Fibroblast of lung (primary cell): ENCODE data around the gene TMEM117. TPM values are rescaled to one million over a fixed set of nuclear protein-coding genes. Genes with fewer than 3 reads are reported as not detected.

Source experiments
- DNase-seq, 2 donors: peaks; one replicate each; pipeline versions ENCODE4 v3.0.0 to v3.0.0-alpha.2; 2010; ENCODE audit warnings: low read depth in 2 of 2
- H2AFZ ChIP-seq: 2 replicates; pipeline ENCODE4 v1.5.1; 2012; ENCODE audit warnings: low read length, control low read depth, inconsistent platforms
- H3K27ac ChIP-seq: 2 replicates; pipeline ENCODE4 v1.5.1; 2011; ENCODE audit warnings: low read length, control low read depth; ENCODE audit not compliant: insufficient read depth
- H3K27me3 ChIP-seq: 2 replicates; pipeline ENCODE4 v1.5.1; 2011; ENCODE audit warnings: mild to moderate bottlenecking, low read length; ENCODE audit not compliant: control insufficient read depth, insufficient read depth
- H3K36me3 ChIP-seq: 2 replicates; pipeline ENCODE4 v1.5.1; 2011; ENCODE audit warnings: low read length; ENCODE audit not compliant: control insufficient read depth, insufficient read depth
- H3K4me1 ChIP-seq: 2 replicates; pipeline ENCODE4 v1.5.1; 2011; ENCODE audit warnings: low read length; ENCODE audit not compliant: control insufficient read depth, insufficient read depth; ENCODE audit errors: extremely low read depth
- H3K4me2 ChIP-seq: 2 replicates; pipeline ENCODE4 v1.5.1; 2011; ENCODE audit warnings: low read length, control low read depth; ENCODE audit not compliant: insufficient read depth; ENCODE audit errors: extremely low read depth
- H3K4me3 ChIP-seq, 4 experiments: fragments of 200-600 bp in 1 of 4; sonication (generic) in 1 of 4; replicated peaks in 1 of 4; 2 replicates each; pipeline ENCODE4 v1.5.1; 2011 to 2016; ENCODE audit warnings: low read length in 4 of 4, low read depth in 3 of 4, mild to moderate bottlenecking in 3 of 4, control low read depth in 2 of 4, inconsistent platforms in 1 of 4, mixed read lengths in 1 of 4; ENCODE audit not compliant: insufficient read depth in 1 of 4; ENCODE audit errors: control extremely low read depth in 1 of 4
- H3K79me2 ChIP-seq: 2 replicates; pipeline ENCODE4 v1.5.1; 2012; ENCODE audit warnings: mild to moderate bottlenecking, low read length, inconsistent platforms; ENCODE audit not compliant: control insufficient read depth, insufficient read depth
- H3K9ac ChIP-seq: 2 replicates; pipeline ENCODE4 v1.5.1; 2011; ENCODE audit warnings: mild to moderate bottlenecking, low read length, control low read depth; ENCODE audit not compliant: insufficient read depth
- H3K9me3 ChIP-seq: 2 replicates; pipeline ENCODE4 v1.5.1; 2012; ENCODE audit warnings: low read depth, low read length; ENCODE audit not compliant: control insufficient read depth, insufficient read depth
- H4K20me1 ChIP-seq: 2 replicates; pipeline ENCODE4 v1.5.1; 2011; ENCODE audit warnings: low read length; ENCODE audit not compliant: control insufficient read depth, insufficient read depth; ENCODE audit errors: extremely low read depth
- EZH2 ChIP-seq: IDR thresholded peaks from 2 replicates; pipeline ENCODE4 v1.5.1; 2012; ENCODE audit warnings: low read length, control low read depth, mild to moderate bottlenecking; ENCODE audit errors: missing control alignments
- polyA plus RNA-seq, 2 donors: library from polyadenylated mRNA; depleted of rRNA in 1 of 2; stranded (reverse) in 1 of 2; unstranded in 1 of 2; fragments of >200 nt; gene quantifications; 2 replicates each; pipeline ENCODE4 v1.2.1, GENCODE V29; 2011 to 2012; ENCODE audit warnings: missing spikeins in 1 of 2
- total RNA-seq: library from RNA; depleted of rRNA; stranded (reverse); fragments of >200 nt; gene quantifications from 2 replicates; pipeline ENCODE4 v1.2.1, GENCODE V29; 2014
- TF ChIP-seq, protein P1 (sequence below), 2 donors: IDR thresholded peaks in 1 of 2; conservative IDR thresholded peaks in 1 of 2; 1 replicate in 1 of 2; 2 replicates in 1 of 2; pipeline ENCODE4 v1.5.1; 2011 to 2012; ENCODE audit warnings: low read length in 2 of 2, control low read depth in 1 of 2, inconsistent platforms in 1 of 2, low read depth in 1 of 2, mild to moderate bottlenecking in 1 of 2

The TMEM117 gene
- total and polyA plus RNA-seq, 2 donors (not counting 1 experiment from before 2014, with no cell fraction given): 7.6 to 7.8 TPM

DNA sequence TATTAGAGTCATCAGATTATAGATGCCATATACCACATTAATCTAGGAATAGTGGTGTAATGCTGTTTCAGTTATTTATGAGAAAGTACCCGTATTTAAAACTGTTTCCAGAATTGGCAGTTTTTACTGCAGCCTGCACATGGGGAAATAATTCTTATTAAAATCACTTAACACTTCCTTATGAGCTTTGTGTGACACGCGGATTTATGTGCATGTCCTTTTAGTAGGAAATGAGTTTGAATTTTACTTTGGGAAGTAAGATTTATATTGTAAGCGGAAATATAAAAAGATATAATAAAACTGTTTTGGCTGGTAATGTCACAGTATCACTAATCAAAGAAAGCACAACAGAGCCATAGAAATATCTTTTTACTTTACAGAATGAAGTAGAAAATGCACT is 132.9 kb downstream of the TMEM117 start:
- H3K4me1 ChIP-seq: peaks cover 2% of the 10 kb centered on the region
- H4K20me1 ChIP-seq: no peaks in the 10 kb centered on the region
- DNase-seq: no peak
- TF ChIP-seq, protein P1, sequence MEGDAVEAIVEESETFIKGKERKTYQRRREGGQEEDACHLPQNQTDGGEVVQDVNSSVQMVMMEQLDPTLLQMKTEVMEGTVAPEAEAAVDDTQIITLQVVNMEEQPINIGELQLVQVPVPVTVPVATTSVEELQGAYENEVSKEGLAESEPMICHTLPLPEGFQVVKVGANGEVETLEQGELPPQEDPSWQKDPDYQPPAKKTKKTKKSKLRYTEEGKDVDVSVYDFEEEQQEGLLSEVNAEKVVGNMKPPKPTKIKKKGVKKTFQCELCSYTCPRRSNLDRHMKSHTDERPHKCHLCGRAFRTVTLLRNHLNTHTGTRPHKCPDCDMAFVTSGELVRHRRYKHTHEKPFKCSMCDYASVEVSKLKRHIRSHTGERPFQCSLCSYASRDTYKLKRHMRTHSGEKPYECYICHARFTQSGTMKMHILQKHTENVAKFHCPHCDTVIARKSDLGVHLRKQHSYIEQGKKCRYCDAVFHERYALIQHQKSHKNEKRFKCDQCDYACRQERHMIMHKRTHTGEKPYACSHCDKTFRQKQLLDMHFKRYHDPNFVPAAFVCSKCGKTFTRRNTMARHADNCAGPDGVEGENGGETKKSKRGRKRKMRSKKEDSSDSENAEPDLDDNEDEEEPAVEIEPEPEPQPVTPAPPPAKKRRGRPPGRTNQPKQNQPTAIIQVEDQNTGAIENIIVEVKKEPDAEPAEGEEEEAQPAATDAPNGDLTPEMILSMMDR (conservative IDR thresholded peaks at IDR 0.05 in 1 of 2, IDR thresholded peaks at IDR 0.05 in 1 of 2; ENCODE audit: low read depth in 1 of 2, low read length in 2 of 2): no peak
- no peak for TF ChIP-seq EZH2
- H3K4me2 ChIP-seq: no peak overlapping the region
- H3K27ac ChIP-seq: no peak overlapping the region
- no peaks in the 10 kb centered on the region for H3K36me3 ChIP-seq
- H3K9ac ChIP-seq: no peak overlapping the region
- H3K4me3 ChIP-seq: no peak overlapping the region
- no peaks in the 10 kb centered on the region for H3K9me3 ChIP-seq
- H3K79me2 ChIP-seq: no peaks in the 10 kb centered on the region
- H2AFZ ChIP-seq: no peak overlapping the region
- H3K27me3 ChIP-seq: no peaks in the 10 kb centered on the region

DNA sequence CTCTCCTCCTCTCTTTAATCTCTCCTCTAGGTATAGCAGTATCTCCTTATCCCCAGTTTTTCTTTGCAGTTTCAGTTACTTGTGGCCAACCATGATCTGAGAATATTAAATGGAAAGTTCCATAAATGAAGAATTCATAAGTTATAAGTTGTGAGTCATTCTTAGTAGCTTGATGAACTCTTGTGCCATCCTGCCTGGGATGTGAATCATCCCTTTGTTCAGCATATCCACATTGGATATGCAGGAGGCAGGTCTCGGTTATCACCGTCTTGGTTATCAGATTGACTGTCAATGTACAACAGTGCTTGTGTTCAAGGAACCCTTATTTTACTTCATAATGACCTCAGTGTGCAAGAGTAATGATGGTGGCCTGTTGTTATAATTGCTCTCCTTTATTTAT is 134.0 kb downstream of the TMEM117 start:
- no peaks in the 10 kb centered on the region for H3K36me3 ChIP-seq
- no peaks in the 10 kb centered on the region for H3K9me3 ChIP-seq
- no peak for TF ChIP-seq EZH2
- TF ChIP-seq, protein P1 (conservative IDR thresholded peaks at IDR 0.05 in 1 of 2, IDR thresholded peaks at IDR 0.05 in 1 of 2; ENCODE audit: low read depth in 1 of 2, low read length in 2 of 2): no peak
- no peak overlapping the region for H3K9ac ChIP-seq
- H3K4me2 ChIP-seq: no peak overlapping the region
- H4K20me1 ChIP-seq: no peaks in the 10 kb centered on the region
- H3K79me2 ChIP-seq: no peaks in the 10 kb centered on the region
- H3K27ac ChIP-seq: no peak overlapping the region
- peaks cover 2% of the 10 kb centered on the region for H3K4me1 ChIP-seq
- no peak overlapping the region for H3K4me3 ChIP-seq
- no peak overlapping the region for H2AFZ ChIP-seq
- no peaks in the 10 kb centered on the region for H3K27me3 ChIP-seq
- DNase-seq: peak; percentile 29 to 63

- no peak for DNase-seq
- TF ChIP-seq EZH2: no peak
- TF ChIP-seq, protein P1 (conservative IDR thresholded peaks at IDR 0.05 in 1 of 2, IDR thresholded peaks at IDR 0.05 in 1 of 2; ENCODE audit: low read depth in 1 of 2, low read length in 2 of 2): no peak
- H3K4me3 ChIP-seq: no peak overlapping the region
- H3K27me3 ChIP-seq: no peaks in the 10 kb centered on the region
- no peaks in the 10 kb centered on the region for H4K20me1 ChIP-seq
- no peak overlapping the region for H3K27ac ChIP-seq
- H3K9me3 ChIP-seq: no peaks in the 10 kb centered on the region
- H2AFZ ChIP-seq: no peak overlapping the region
- peaks cover 2% of the 10 kb centered on the region for H3K4me1 ChIP-seq
- no peaks in the 10 kb centered on the region for H3K79me2 ChIP-seq
- H3K4me2 ChIP-seq: no peak overlapping the region
- no peaks in the 10 kb centered on the region for H3K36me3 ChIP-seq
- no peak overlapping the region for H3K9ac ChIP-seq
Observed at GRCh38 chr12:43973385-43973784, 137.5 kb downstream of the TMEM117 start.
